K562 (cell line): Measurements from ENCODE around the gene MMEL1. TPM values are rescaled to one million over a fixed set of nuclear protein-coding genes. Genes with fewer than 3 reads are reported as not detected.

ENCODE experiments used
- AFF1 ChIP-seq, 2 experiments: fragments of 450-650 bp; IDR thresholded peaks; 2 replicates each; pipeline ENCODE4 v1.6.1; 2018; ENCODE audit warnings: mild to moderate bottlenecking in 2 of 2, low read depth in 1 of 2; ENCODE audit not compliant: partially characterized antibody in 2 of 2
- BHLHE40 ChIP-seq: IDR thresholded peaks from 2 replicates; pipeline ENCODE4 v1.6.1; 2011; ENCODE audit warnings: low read length, improper control_type of control experiment
- CGGBP1 ChIP-seq: fragments of 250-450 bp; sonication (Bioruptor Pico); IDR thresholded peaks from 2 replicates; pipeline ENCODE4 v1.9.0; 2021; ENCODE audit warnings: mild to moderate bottlenecking
- DMBX1 ChIP-seq: fragments of 250-450 bp; sonication (Bioruptor Pico); IDR thresholded peaks from 2 replicates; pipeline ENCODE4 v1.8.0; 2022; ENCODE audit warnings: inconsistent platforms, mild to moderate bottlenecking, moderate library complexity, borderline replicate concordance
- ETS1 ChIP-seq: conservative IDR thresholded peaks from 2 replicates; pipeline ENCODE4 v1.6.1; 2011; ENCODE audit warnings: low read depth, mild to moderate bottlenecking, low read length; ENCODE audit not compliant: control insufficient read depth
- HCFC1 ChIP-seq: IDR thresholded peaks from 2 replicates; pipeline ENCODE4 v1.6.1; 2012; ENCODE audit warnings: low read depth, low read length, improper control_type of control experiment
- JUND ChIP-seq, 2 experiments: IDR thresholded peaks; 2 replicates in 1 of 2; 3 replicates in 1 of 2; pipeline ENCODE4 v1.6.1; 2011; ENCODE audit warnings: borderline replicate concordance in 2 of 2, low read depth in 2 of 2, low read length in 2 of 2, improper control_type of control experiment in 1 of 2, missing biosample characterization in 1 of 2, missing genetic modification characterization in 1 of 2, missing genetic modification reagents in 1 of 2
- MED1 ChIP-seq: sonication (generic); formaldehyde crosslinking; IDR thresholded peaks from 2 replicates; pipeline ENCODE4 v1.8.1; 2023; ENCODE audit warnings: missing genetic modification reagents, borderline replicate concordance
- NCOA2 ChIP-seq, 2 experiments: fragments of 450-650 bp; IDR thresholded peaks; 2 replicates each; pipeline ENCODE4 v1.6.1; 2018; ENCODE audit warnings: mild to moderate bottlenecking in 2 of 2, moderate library complexity in 1 of 2; ENCODE audit not compliant: partially characterized antibody in 2 of 2
- PHB2 ChIP-seq: fragments of 450-650 bp; IDR thresholded peaks from 2 replicates; pipeline ENCODE4 v1.6.1; 2017; ENCODE audit warnings: low read depth
- POLR3G ChIP-seq: IDR thresholded peaks from 2 replicates; pipeline ENCODE4 v1.6.1; 2011; ENCODE audit not compliant: insufficient read length, insufficient replicate concordance; ENCODE audit errors: extremely low read depth
- PYGO2 ChIP-seq: fragments of 450-650 bp; IDR thresholded peaks from 2 replicates; pipeline ENCODE4 v1.6.1; 2016; ENCODE audit warnings: mild to moderate bottlenecking, missing genetic modification characterization, moderate library complexity, missing compliant biosample characterization
- RFX1 ChIP-seq: fragments of 450-650 bp; IDR thresholded peaks from 2 replicates; pipeline ENCODE4 v1.6.1; 2016; ENCODE audit warnings: mild to moderate bottlenecking, moderate library complexity
- SMAD3 ChIP-seq: fragments of 450-650 bp; formaldehyde crosslinking; conservative IDR thresholded peaks from 2 replicates; pipeline ENCODE4 v1.4.0; 2020; ENCODE audit warnings: mild to moderate bottlenecking
- SRSF7 ChIP-seq: fragments of 200-400 bp; formaldehyde crosslinking; optimal IDR thresholded peaks from 2 replicates; pipeline ENCODE3; 2017; ENCODE audit warnings: mild to moderate bottlenecking, low read depth, low read length
- THRA ChIP-seq: fragments of 450-650 bp; IDR thresholded peaks from 2 replicates; pipeline ENCODE4 v1.6.1; 2017; ENCODE audit warnings: mild to moderate bottlenecking, moderate library complexity
- TOE1 ChIP-seq, 2 experiments: fragments of 450-650 bp in 1 of 2; sonication (generic) in 1 of 2; formaldehyde crosslinking in 1 of 2; IDR thresholded peaks; 2 replicates each; pipeline versions ENCODE4 v1.7.1 to v1.8.0; 2016 to 2022; ENCODE audit warnings: borderline replicate concordance in 2 of 2, mild to moderate bottlenecking in 2 of 2, antibody characterized with exemption in 1 of 2, inconsistent platforms in 1 of 2, low read depth in 1 of 2, missing genetic modification reagents in 1 of 2, moderate library complexity in 1 of 2
- ZNF263 ChIP-seq: sonication (generic); formaldehyde crosslinking; IDR thresholded peaks from 2 replicates; pipeline ENCODE4 v1.8.0; 2022; ENCODE audit warnings: mild to moderate bottlenecking, missing genetic modification reagents, borderline replicate concordance
- polyA plus RNA-seq, 8 experiments: library from polyadenylated mRNA; depleted of rRNA in 4 of 8; stranded (reverse) in 5 of 8; unstranded in 3 of 8; fragments of >200 nt; fragmentation: Nextera tagmentation in 2 of 8; fragmentation: Illumina TruSeq in 1 of 8; extraction: Ambion mirVana in 2 of 8; extraction: Trizol in 1 of 8; gene quantifications; 2 replicates each; pipeline versions ENCODE4 v1.2.1 to v1.2.3, GENCODE V29; 2011 to 2014; ENCODE audit warnings: inconsistent platforms in 1 of 8, missing spikeins in 1 of 8
- total RNA-seq, 7 experiments: library from RNA; depleted of rRNA in 6 of 7; stranded (reverse); fragments of >200 nt in 6 of 7; fragmentation: Illumina TruSeq in 2 of 7; extraction: Trizol in 2 of 7; gene quantifications; 2 replicates each; pipeline versions ENCODE4 v1.2.1 to v1.2.3, GENCODE V29; 2011 to 2021; ENCODE audit warnings: low replicate concordance in 1 of 7

Gene MMEL1
- total and polyA plus RNA-seq, 9 of the 15 experiments (the other 6 are each of a cell fraction or from before 2014, with no cell fraction given): not detected

- no peak for TF ChIP-seq AFF1 (IDR thresholded peaks at IDR 0.05; ENCODE audit: low read depth in 1 of 2, partially characterized antibody in 2 of 2)
- peak; percentile 71; the same call in 1 of the 2 replicates for TF ChIP-seq DMBX1 (CRISPR knock-in tag)
- TF ChIP-seq TOE1 (IDR thresholded peaks at IDR 0.05; ENCODE audit: borderline replicate concordance): peak; percentile 69
- no peak for TF ChIP-seq TOE1 (CRISPR knock-in tag; IDR thresholded peaks at IDR 0.05; ENCODE audit: borderline replicate concordance, low read depth)
- TF ChIP-seq NCOA2 (IDR thresholded peaks at IDR 0.05; ENCODE audit: partially characterized antibody in 2 of 2): no peak
- TF ChIP-seq MED1 (CRISPR knock-in tag): no peak; the same call in 1 of the 2 replicates
- TF ChIP-seq ZNF263 (CRISPR knock-in tag): no peak
- no peak for TF ChIP-seq RFX1
- TF ChIP-seq PYGO2 (tag): no peak
- no peak for TF ChIP-seq SRSF7
- TF ChIP-seq CGGBP1: no peak
- peak; percentile 55 for TF ChIP-seq JUND (IDR thresholded peaks at IDR 0.05; ENCODE audit: borderline replicate concordance, low read depth, low read length)
- peak; percentile 57; the same call in 1 of the 3 replicates for TF ChIP-seq JUND (tag; IDR thresholded peaks at IDR 0.05; ENCODE audit: borderline replicate concordance, low read depth, low read length)
- 0 out of 2 replicates have a peak, but pooled peaks have one; percentile 28 for TF ChIP-seq SMAD3
- TF ChIP-seq POLR3G: no peak
- no peak for TF ChIP-seq PHB2
- TF ChIP-seq ETS1: no peak
- no peak for TF ChIP-seq THRA
- no peak for TF ChIP-seq HCFC1
- peak; percentile 33; the same call in 1 of the 2 replicates for TF ChIP-seq BHLHE40
Measured at GRCh38 chr1:2541619-2542245, 91.1 kb downstream of the MMEL1 start (continued).
